ENCODE results near the gene IGLON5.

DNA sequence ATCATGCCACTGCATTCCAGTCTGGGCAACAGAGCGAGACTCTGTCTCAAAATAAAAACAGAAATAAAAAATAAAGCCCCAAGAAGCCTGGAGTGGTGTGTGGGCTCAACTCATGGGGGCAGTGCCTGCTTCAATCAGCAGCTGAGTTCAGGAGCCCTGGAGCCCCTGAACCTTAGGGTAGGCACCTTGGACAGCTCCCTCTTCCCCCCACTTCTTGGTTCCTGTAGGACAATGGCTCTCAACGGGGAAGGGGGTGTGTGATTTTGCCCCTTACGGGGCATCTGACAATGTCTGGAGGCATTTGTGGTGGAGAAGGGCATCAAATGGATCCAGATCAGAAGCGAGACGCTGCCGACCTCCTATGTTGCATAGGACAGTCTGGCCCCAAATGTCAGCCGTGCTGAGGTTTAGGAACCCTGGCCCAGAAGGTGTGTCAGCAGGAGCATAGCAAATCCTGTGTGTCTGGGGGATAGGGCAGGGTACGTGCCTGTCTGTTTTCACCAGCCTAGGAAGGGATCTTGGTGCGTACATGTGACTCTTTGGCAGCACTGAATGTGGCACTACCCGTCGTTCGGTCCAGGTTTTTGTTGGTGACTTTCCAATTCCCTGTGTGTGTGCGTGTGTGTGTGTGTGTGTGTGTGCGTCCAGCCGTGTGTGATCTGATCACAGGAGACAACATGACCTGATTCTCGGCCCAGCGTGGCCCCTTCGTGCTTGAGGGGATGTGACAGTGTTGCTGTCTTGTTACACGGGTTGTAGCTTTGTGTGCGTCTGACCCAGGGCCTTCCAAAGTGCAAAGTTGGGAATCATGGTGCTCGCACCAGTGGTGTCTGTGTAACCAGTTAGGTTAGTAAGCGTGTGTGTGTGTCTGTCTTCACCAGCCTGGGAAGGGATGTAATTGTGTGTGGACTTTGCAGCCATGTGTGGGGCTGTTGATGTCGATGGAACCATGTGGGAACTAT is 7.5 kb downstream of the IGLON5 start:
- TF ChIP-seq, protein P1, sequence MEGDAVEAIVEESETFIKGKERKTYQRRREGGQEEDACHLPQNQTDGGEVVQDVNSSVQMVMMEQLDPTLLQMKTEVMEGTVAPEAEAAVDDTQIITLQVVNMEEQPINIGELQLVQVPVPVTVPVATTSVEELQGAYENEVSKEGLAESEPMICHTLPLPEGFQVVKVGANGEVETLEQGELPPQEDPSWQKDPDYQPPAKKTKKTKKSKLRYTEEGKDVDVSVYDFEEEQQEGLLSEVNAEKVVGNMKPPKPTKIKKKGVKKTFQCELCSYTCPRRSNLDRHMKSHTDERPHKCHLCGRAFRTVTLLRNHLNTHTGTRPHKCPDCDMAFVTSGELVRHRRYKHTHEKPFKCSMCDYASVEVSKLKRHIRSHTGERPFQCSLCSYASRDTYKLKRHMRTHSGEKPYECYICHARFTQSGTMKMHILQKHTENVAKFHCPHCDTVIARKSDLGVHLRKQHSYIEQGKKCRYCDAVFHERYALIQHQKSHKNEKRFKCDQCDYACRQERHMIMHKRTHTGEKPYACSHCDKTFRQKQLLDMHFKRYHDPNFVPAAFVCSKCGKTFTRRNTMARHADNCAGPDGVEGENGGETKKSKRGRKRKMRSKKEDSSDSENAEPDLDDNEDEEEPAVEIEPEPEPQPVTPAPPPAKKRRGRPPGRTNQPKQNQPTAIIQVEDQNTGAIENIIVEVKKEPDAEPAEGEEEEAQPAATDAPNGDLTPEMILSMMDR (conservative IDR thresholded peaks at IDR 0.05): no peak
- TF ChIP-seq EZH2 (IDR thresholded peaks at IDR 0.05; ENCODE audit: low read depth): no peak
